CD14-positive monocyte (primary cell): ENCODE results near the gene EDN2. TPM values are rescaled to one million over a fixed set of nuclear protein-coding genes. Genes with fewer than 3 reads are reported as not detected.

ENCODE experiments used
- DNase-seq, 3 donors: peaks; one replicate each; pipeline ENCODE4 v3.0.0-alpha.2; 2011 to 2022
- H2AFZ ChIP-seq: 2 replicates; pipeline ENCODE4 v1.6.0; 2012; ENCODE audit warnings: mild to moderate bottlenecking, low read depth, low read length, inconsistent platforms; ENCODE audit not compliant: insufficient read depth, poor library complexity, severe bottlenecking
- H3K27ac ChIP-seq, 2 donors: 1 replicate in 1 of 2; 2 replicates in 1 of 2; pipeline ENCODE4 v1.5.1; 2012 to 2013; ENCODE audit warnings: low read length in 2 of 2, control low read depth in 1 of 2, inconsistent platforms in 1 of 2, low read depth in 1 of 2, mild to moderate bottlenecking in 1 of 2
- H3K27me3 ChIP-seq, 2 donors: one replicate each; pipeline versions ENCODE4 v1.6.0 to v1.6.1; 2011 to 2013; ENCODE audit warnings: low read length in 2 of 2; ENCODE audit not compliant: control insufficient read depth in 2 of 2, insufficient read depth in 2 of 2
- H3K36me3 ChIP-seq, 2 donors: replicated peaks in 1 of 2; 1 replicate in 1 of 2; 2 replicates in 1 of 2; pipeline versions ENCODE4 v1.5.1 to v1.6.1; 2012 to 2013; ENCODE audit warnings: low read length in 2 of 2, control low read depth in 1 of 2, inconsistent platforms in 1 of 2, mild to moderate bottlenecking in 1 of 2; ENCODE audit not compliant: insufficient read depth in 2 of 2, control insufficient read depth in 1 of 2
- H3K4me1 ChIP-seq, 2 donors: 1 replicate in 1 of 2; 2 replicates in 1 of 2; pipeline versions ENCODE4 v1.5.1 to v1.6.1; 2012 to 2013; ENCODE audit warnings: low read length in 2 of 2, control low read depth in 1 of 2, inconsistent platforms in 1 of 2, mild to moderate bottlenecking in 1 of 2, moderate library complexity in 1 of 2; ENCODE audit not compliant: insufficient read depth in 2 of 2, control insufficient read depth in 1 of 2
- H3K4me2 ChIP-seq: replicated peaks from 2 replicates; pipeline ENCODE3; 2012; ENCODE audit warnings: low read length, moderate library complexity, mild to moderate bottlenecking; ENCODE audit not compliant: poor library complexity, severe bottlenecking; ENCODE audit errors: extremely low read depth
- H3K4me3 ChIP-seq, 3 experiments: fragments of 200-600 bp in 1 of 3; sonication (generic) in 1 of 3; replicated peaks in 1 of 3; 1 replicate in 2 of 3; 2 replicates in 1 of 3; pipeline ENCODE4 v1.5.1; 2011 to 2013; ENCODE audit warnings: low read length in 3 of 3, mild to moderate bottlenecking in 3 of 3, control low read depth in 2 of 3, low read depth in 2 of 3, inconsistent platforms in 1 of 3, moderate library complexity in 1 of 3
- H3K79me2 ChIP-seq: 2 replicates; pipeline ENCODE4 v1.6.0; 2012; ENCODE audit warnings: mild to moderate bottlenecking, control low read depth, inconsistent platforms, low read length, moderate library complexity; ENCODE audit not compliant: insufficient read depth
- H3K9ac ChIP-seq: 2 replicates; pipeline ENCODE4 v1.6.0; 2017; ENCODE audit warnings: low read length, mild to moderate bottlenecking; ENCODE audit not compliant: insufficient read depth, poor library complexity, severe bottlenecking
- H3K9me3 ChIP-seq, 2 donors: replicated peaks in 1 of 2; 1 replicate in 1 of 2; 2 replicates in 1 of 2; pipeline versions ENCODE4 v1.5.1 to v1.6.1; 2012 to 2013; ENCODE audit warnings: low read length in 2 of 2, control low read depth in 1 of 2; ENCODE audit not compliant: control insufficient read depth in 1 of 2, insufficient read depth in 1 of 2
- H4K20me1 ChIP-seq: 2 replicates; pipeline ENCODE4 v1.6.0; 2012; ENCODE audit warnings: mild to moderate bottlenecking, low read length, control low read depth, moderate library complexity; ENCODE audit not compliant: insufficient read depth
- H3K27ac Mint-ChIP-seq, 7 donors: one replicate each; pipeline ENCODE4 v1.8.0; 2020; ENCODE audit warnings: mild to moderate bottlenecking in 7 of 7, mixed read lengths in 7 of 7, moderate library complexity in 6 of 7, inconsistent platforms in 2 of 7
- H3K27me3 Mint-ChIP-seq, 3 donors: one replicate each; pipeline ENCODE4 v1.8.0; 2021 to 2022; ENCODE audit warnings: low read depth in 3 of 3, mild to moderate bottlenecking in 3 of 3, mixed read lengths in 3 of 3, moderate library complexity in 3 of 3, inconsistent platforms in 1 of 3
- H3K36me3 Mint-ChIP-seq, 2 donors: one replicate each; pipeline ENCODE4 v1.8.0; 2020; ENCODE audit warnings: mixed read lengths in 2 of 2, inconsistent platforms in 1 of 2, mild to moderate bottlenecking in 1 of 2
- H3K4me1 Mint-ChIP-seq: one replicate; pipeline ENCODE4 v1.8.0; 2020; ENCODE audit warnings: mild to moderate bottlenecking, mixed read lengths
- H3K4me3 Mint-ChIP-seq, 2 donors: one replicate each; pipeline ENCODE4 v1.8.0; 2020; ENCODE audit warnings: mild to moderate bottlenecking in 2 of 2, mixed read lengths in 2 of 2, moderate library complexity in 1 of 2
- H3K9me3 Mint-ChIP-seq, 7 donors: one replicate each; pipeline ENCODE4 v1.8.0; 2020 to 2022; ENCODE audit warnings: mixed read lengths in 7 of 7, mild to moderate bottlenecking in 6 of 7, moderate library complexity in 6 of 7, inconsistent platforms in 2 of 7
- CTCF ChIP-seq: fragments of 200-600 bp; IDR thresholded peaks from one replicate; pipeline ENCODE4 v1.8.0; 2022; ENCODE audit warnings: antibody characterized with exemption, mild to moderate bottlenecking
- WGBS: methylation state at CpG from one replicate; pipeline ENCODE4 v1.1.5; 2013; ENCODE audit warnings: missing lambda C conversion rate; ENCODE audit not compliant: insufficient coverage; 5-methylcytosine and 5-hydroxymethylcytosine counted together
- intact Hi-C, 2 donors: fragments of 100-400 bp; cut with micrococcal nuclease; formaldehyde crosslinking; loops; one replicate each; pipeline versions ENCODE4 v1.15.0 to v1.15.1; 2023
- polyA plus RNA-seq, 3 donors: library from polyadenylated mRNA; depleted of rRNA in 1 of 3; unstranded in 2 of 3; stranded (reverse) in 1 of 3; fragments of 300-500 nt in 2 of 3; fragments of >200 nt in 1 of 3; fragmentation: Illumina TruSeq in 2 of 3; gene quantifications; 1 replicate in 2 of 3; 2 replicates in 1 of 3; pipeline ENCODE4 v1.2.3, GENCODE V29; 2012 to 2021

EDN2 gene
- polyA plus RNA-seq, 3 donors: not detected

GRCh38 chr1:41465741-41466140 is 18.7 kb downstream of the EDN2 start:
- no CpG with 5 or more reads among the region's 1 CpG for WGBS
- no peak overlapping the region for H2AFZ ChIP-seq
- Mint-ChIP-seq H3K9me3 (peaks cover 0 to 4% (median 2%) of the 10 kb centered on the region in 7 donors), H3K27me3 (peaks cover 1 to 7% (median 5%) of the 10 kb centered on the region in 3 donors), H3K36me3 (no peaks in the 10 kb centered on the region), H3K4me3 (no peak overlapping the region), H3K27ac (no peak overlapping the region), H3K4me1 (no peaks in the 10 kb centered on the region)
- no peaks in the 10 kb centered on the region for H3K79me2 ChIP-seq
- no peak for TF ChIP-seq CTCF
- no peak overlapping the region for H3K4me2 ChIP-seq
- DNase-seq: no peak
- no peaks in the 10 kb centered on the region for H3K9me3 ChIP-seq
- H3K27me3 ChIP-seq: no peaks in the 10 kb centered on the region
- H3K4me3 ChIP-seq: no peak overlapping the region
- H3K27ac ChIP-seq: no peak overlapping the region
- H3K4me1 ChIP-seq: no peaks in the 10 kb centered on the region
- H4K20me1 ChIP-seq: no peaks in the 10 kb centered on the region
- intact Hi-C loops: no loop called here
- no peaks in the 10 kb centered on the region for H3K36me3 ChIP-seq
- no peak overlapping the region for H3K9ac ChIP-seq

GRCh38 chr1:41464885-41465284 is 19.6 kb downstream of the EDN2 start:
- Histone ChIP-seq H3K4me1 (no peaks in the 10 kb centered on the region), H3K4me3 (no peak overlapping the region), H4K20me1 (no peaks in the 10 kb centered on the region), H3K27ac (no peak overlapping the region), H3K9me3 (no peaks in the 10 kb centered on the region), H2AFZ (no peak overlapping the region), H3K4me2 (no peak overlapping the region), H3K27me3 (no peaks in the 10 kb centered on the region), H3K9ac (no peak overlapping the region), H3K36me3 (no peaks in the 10 kb centered on the region), H3K79me2 (no peaks in the 10 kb centered on the region)
- Mint-ChIP-seq H3K27ac (no peak overlapping the region), H3K36me3 (no peaks in the 10 kb centered on the region), H3K9me3 (peaks cover 0 to 4% (median 2%) of the 10 kb centered on the region in 7 donors), H3K4me3 (no peak overlapping the region), H3K27me3 (peaks cover 1 to 7% (median 5%) of the 10 kb centered on the region in 3 donors), H3K4me1 (no peaks in the 10 kb centered on the region)
- TF ChIP-seq CTCF: no peak
- intact Hi-C loops: no loop called here
- WGBS: 94% methylated on average over 4 of the region's 7 CpGs
- no peak for DNase-seq
